ENCODE results near the gene PXK. TPM values are rescaled to one million over a fixed set of nuclear protein-coding genes. Genes with fewer than 3 reads are reported as not detected.

PXK gene
- total and polyA plus RNA-seq, 4 donors, result 6.0 to 15.9 (median 12.6) TPM

GRCh38 chr3:58333206-58334012 is 717 bp downstream of the PXK start:
- H3K9me3 ChIP-seq (ENCODE audit: control insufficient read depth in 4 of 4, low read length in 3 of 4), result no peaks in the 10 kb centered on the region
- WGBS, result 1% methylated on average over 37 of the region's 37 CpGs
- H3K4me3 ChIP-seq (ENCODE audit: low read depth in 1 of 3, low read length in 3 of 3), result peak overlapping the region; percentile 73 to 100 (median 86)
- no peaks in the 10 kb centered on the region for H3K36me3 ChIP-seq (ENCODE audit: control insufficient read depth in 4 of 4, insufficient read depth in 3 of 4, low read depth in 1 of 4, low read length in 3 of 4)
- DNase-seq (ENCODE audit: low spot score), result peak; percentile 51
- TF ChIP-seq MAX (IDR thresholded peaks at IDR 0.05) (no peak), RXRA (IDR thresholded peaks at IDR 0.05) (no peak), HNF4G (IDR thresholded peaks at IDR 0.05) (no peak), GABPA (IDR thresholded peaks at IDR 0.05 in 1 of 2, conservative IDR thresholded peaks at IDR 0.05 in 1 of 2) (no peak), JUND (IDR thresholded peaks at IDR 0.05) (no peak), REST (IDR thresholded peaks at IDR 0.05) (no peak), RAD21 (IDR thresholded peaks at IDR 0.05) (peak; percentile 20 to 25), YY1 (IDR thresholded peaks at IDR 0.05) (no peak), CTCF (IDR thresholded peaks at IDR 0.05; ENCODE audit: low read depth, low read length, missing input control) (peak; percentile 1), NR2F2 (IDR thresholded peaks at IDR 0.05) (no peak), SP1 (IDR thresholded peaks at IDR 0.05) (no peak), FOXA2 (IDR thresholded peaks at IDR 0.05) (no peak)
- no peaks in the 10 kb centered on the region for H3K27me3 ChIP-seq (ENCODE audit: control insufficient read depth in 4 of 4, insufficient read depth in 4 of 4, low read length in 3 of 4)
- H3K4me1 ChIP-seq (ENCODE audit: control insufficient read depth in 4 of 4, insufficient read depth in 4 of 4, low read length in 3 of 4), result peaks cover 12 to 26% (median 19%) of the 10 kb centered on the region in 4 donors
- peak overlapping the region; percentile 30 to 58 for H3K27ac ChIP-seq (ENCODE audit: low read depth in 1 of 2, low read length in 2 of 2)
- H3K9ac ChIP-seq (ENCODE audit: low read depth in 1 of 2, low read length in 2 of 2), result peak overlapping the region; percentile 42 to 56

- H3K9me3 ChIP-seq (ENCODE audit: control insufficient read depth in 4 of 4, low read length in 3 of 4), result no peaks in the 10 kb centered on the region
- peak overlapping the region; percentile 42 to 56 for H3K9ac ChIP-seq (ENCODE audit: low read depth in 1 of 2, low read length in 2 of 2)
- peak overlapping the region; percentile 73 to 100 (median 86) for H3K4me3 ChIP-seq (ENCODE audit: low read depth in 1 of 3, low read length in 3 of 3)
- H3K4me1 ChIP-seq (ENCODE audit: control insufficient read depth in 4 of 4, insufficient read depth in 4 of 4, low read length in 3 of 4), result peaks cover 12 to 26% (median 19%) of the 10 kb centered on the region in 4 donors
- no peaks in the 10 kb centered on the region for H3K27me3 ChIP-seq (ENCODE audit: control insufficient read depth in 4 of 4, insufficient read depth in 4 of 4, low read length in 3 of 4)
- DNase-seq (ENCODE audit: low spot score), result no peak
- 28% methylated on average over 4 of the region's 4 CpGs for WGBS
- H3K27ac ChIP-seq (ENCODE audit: low read depth in 1 of 2, low read length in 2 of 2), result no peak overlapping the region
- no peaks in the 10 kb centered on the region for H3K36me3 ChIP-seq (ENCODE audit: control insufficient read depth in 4 of 4, insufficient read depth in 3 of 4, low read depth in 1 of 4, low read length in 3 of 4)
- TF ChIP-seq CTCF (IDR thresholded peaks at IDR 0.05; ENCODE audit: low read depth, low read length, missing input control), result no peak
- TF ChIP-seq MAX (IDR thresholded peaks at IDR 0.05), result no peak
- TF ChIP-seq EGR1 (IDR thresholded peaks at IDR 0.05; ENCODE audit: low read depth in 2 of 2), result no peak
- TF ChIP-seq TAF1 (conservative IDR thresholded peaks at IDR 0.05), result no peak
- no peak for TF ChIP-seq ZBTB33 (IDR thresholded peaks at IDR 0.05)
- no peak for TF ChIP-seq JUND (IDR thresholded peaks at IDR 0.05)
- no peak for TF ChIP-seq RAD21 (IDR thresholded peaks at IDR 0.05)
- no peak for TF ChIP-seq REST (IDR thresholded peaks at IDR 0.05)
- no peak for TF ChIP-seq FOXA2 (IDR thresholded peaks at IDR 0.05)
- TF ChIP-seq HNF4G (IDR thresholded peaks at IDR 0.05), result no peak
- TF ChIP-seq HNF4A (conservative IDR thresholded peaks at IDR 0.05), result no peak
- no peak for TF ChIP-seq SP1 (IDR thresholded peaks at IDR 0.05)
- no peak for TF ChIP-seq RXRA (IDR thresholded peaks at IDR 0.05)
- no peak for TF ChIP-seq NR2F2 (IDR thresholded peaks at IDR 0.05)
Measured at GRCh38 chr3:58334013-58334321, 1.3 kb downstream of the PXK start.
